ENCODE data around the gene WDR76.

- TF ChIP-seq REST (IDR thresholded peaks at IDR 0.05; ENCODE audit: low read depth, low read length) (no peak), EP300 (IDR thresholded peaks at IDR 0.05; ENCODE audit: borderline replicate concordance in 1 of 2, low read depth in 1 of 2, low read length in 1 of 2) (no peak), CTCF (IDR thresholded peaks at IDR 0.05) (no peak)
Measured at GRCh38 chr15:43828061-43828657, 1.4 kb downstream of the WDR76 start.

Data from SK-N-SH (cell line).